22Rv1 (cell line): ENCODE measurements around the gene PPARD.
"Not testable (repeated sequence)": the region's sequence is repeated elsewhere in the genome, so short reads cannot be mapped to it uniquely, and the experiment has no call there.

ENCODE experiments used
- H3K27ac ChIP-seq: fragments of 450-650 bp; 2 replicates; pipeline ENCODE4 v1.5.1; 2017
- ZFX ChIP-seq: fragments of 450-650 bp; IDR thresholded peaks from 2 replicates; pipeline ENCODE4 v1.6.1; 2017; ENCODE audit warnings: antibody characterized with exemption, borderline replicate concordance
- TF ChIP-seq, protein P1 (sequence below): fragments of 450-650 bp; IDR thresholded peaks from 2 replicates; pipeline ENCODE4 v1.5.1; 2017; ENCODE audit warnings: mild to moderate bottlenecking

Gene PPARD

DNA sequence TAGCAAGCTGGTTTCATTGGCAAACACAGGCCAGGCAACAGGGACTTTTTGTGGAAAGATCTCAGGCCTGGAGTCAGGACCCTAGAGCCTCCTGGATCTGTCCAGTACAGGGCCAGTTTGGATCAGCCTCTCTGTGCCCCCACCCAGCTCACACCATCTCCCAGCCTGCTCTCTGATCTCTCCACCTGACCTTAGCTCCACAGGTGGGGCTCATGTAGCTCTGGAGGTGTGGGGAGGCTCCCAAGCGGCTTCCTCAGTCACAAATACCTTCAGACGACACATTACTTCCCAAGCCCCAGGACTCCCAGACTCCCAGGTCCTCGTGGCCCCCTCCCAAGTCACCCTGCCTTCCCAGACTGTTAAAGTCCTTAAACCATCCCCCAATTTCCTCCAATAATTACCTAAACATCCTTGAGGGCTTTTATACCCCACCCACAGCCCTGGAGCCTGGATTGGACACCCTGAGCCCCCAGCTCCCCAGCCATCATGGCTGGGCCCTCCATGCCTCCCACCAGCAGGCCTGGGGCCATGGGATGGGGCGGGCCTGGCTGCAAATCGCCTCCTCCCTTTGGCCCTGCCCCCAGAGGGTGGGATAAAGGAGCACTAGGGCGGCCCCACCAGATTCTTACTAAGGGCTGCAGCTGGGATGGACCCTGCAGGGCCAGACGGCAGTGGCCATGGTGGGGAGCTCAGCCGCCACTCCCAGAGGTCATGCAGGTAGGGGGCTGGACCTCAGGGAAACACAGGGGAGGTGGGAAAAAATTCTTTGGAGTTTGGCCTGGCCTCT is 93.9 kb downstream of the PPARD start:
- H3K27ac ChIP-seq: no peak overlapping the region
- TF ChIP-seq ZFX: no peak
- TF ChIP-seq, protein P1, sequence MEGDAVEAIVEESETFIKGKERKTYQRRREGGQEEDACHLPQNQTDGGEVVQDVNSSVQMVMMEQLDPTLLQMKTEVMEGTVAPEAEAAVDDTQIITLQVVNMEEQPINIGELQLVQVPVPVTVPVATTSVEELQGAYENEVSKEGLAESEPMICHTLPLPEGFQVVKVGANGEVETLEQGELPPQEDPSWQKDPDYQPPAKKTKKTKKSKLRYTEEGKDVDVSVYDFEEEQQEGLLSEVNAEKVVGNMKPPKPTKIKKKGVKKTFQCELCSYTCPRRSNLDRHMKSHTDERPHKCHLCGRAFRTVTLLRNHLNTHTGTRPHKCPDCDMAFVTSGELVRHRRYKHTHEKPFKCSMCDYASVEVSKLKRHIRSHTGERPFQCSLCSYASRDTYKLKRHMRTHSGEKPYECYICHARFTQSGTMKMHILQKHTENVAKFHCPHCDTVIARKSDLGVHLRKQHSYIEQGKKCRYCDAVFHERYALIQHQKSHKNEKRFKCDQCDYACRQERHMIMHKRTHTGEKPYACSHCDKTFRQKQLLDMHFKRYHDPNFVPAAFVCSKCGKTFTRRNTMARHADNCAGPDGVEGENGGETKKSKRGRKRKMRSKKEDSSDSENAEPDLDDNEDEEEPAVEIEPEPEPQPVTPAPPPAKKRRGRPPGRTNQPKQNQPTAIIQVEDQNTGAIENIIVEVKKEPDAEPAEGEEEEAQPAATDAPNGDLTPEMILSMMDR: no peak

DNA sequence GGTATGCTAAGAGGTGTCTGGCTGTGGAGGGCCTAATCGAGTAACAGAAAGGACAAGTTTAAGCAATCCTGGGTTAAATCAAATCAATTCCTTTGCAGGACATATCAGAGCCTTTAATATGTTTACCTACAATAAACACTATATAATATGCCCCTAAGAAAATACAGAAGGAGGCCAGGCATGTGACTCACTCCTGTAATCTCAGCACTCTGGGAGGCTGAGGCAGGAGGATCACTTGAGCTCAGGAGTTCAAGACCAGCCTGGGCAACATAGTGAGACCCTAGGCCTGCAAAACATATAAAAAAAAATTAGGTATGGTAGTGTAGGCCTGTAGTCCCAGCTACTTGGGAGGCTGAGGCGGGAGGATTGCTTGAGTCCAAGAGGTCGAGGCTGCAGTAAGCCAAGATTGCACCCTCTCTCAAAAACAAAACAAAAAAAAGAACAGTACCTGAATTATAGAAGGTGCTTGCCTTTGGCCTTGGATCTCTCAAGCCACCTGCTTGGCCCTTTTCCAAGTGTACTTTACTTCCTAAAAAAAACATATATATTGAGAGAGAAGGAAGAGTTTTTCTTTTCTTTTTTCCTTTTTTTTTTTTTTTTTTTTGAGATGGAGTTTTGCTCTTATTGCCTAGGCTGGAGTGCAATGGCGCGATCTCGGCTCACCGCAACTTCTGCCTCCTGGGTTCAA is 96.2 kb downstream of the PPARD start:
- not testable (repeated sequence) for H3K27ac ChIP-seq

DNA sequence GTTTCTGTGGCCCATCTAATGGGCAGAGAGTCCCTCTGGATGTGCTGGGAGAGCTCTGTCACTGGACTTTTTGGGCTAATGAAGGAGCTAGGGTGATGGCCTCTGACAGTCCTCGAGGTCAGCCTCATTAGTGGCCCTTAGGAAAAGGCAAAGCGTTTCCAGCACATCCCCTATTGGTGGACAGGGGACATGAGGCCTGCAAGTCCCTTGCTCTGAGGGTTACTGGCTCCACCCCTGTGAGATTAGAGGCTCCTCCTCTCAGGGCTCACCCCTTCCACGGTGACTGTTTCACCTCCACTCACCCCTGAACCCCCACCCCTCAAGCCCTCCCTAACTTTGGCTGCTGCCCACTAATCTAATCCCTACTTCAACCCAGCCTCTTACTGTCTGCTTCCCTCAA is 97.0 kb downstream of the PPARD start:
- no peak overlapping the region for H3K27ac ChIP-seq
- no peak for TF ChIP-seq ZFX
- TF ChIP-seq, protein P1: no peak

DNA sequence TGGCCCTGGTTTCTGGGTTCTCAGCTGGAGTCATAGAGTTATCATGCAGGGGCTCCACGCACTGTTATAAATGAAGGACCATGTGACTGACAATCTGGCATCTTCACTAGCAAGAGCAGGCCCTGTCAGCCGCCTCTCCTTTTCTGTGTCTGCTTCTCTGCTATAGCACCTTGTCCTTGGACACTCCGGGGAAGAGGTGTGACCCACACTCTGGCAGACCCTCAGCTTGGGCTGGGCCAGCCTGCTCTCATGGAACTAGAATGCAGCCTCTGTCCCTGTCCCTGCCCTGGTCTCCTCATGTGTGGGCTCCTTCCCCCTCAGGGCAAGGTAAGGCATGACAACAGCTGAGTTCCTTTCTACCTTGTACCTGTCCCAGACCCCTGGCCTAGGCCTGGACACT is 98.8 kb downstream of the PPARD start:
- no peak overlapping the region for H3K27ac ChIP-seq
- TF ChIP-seq, protein P1: no peak
- no peak for TF ChIP-seq ZFX

DNA sequence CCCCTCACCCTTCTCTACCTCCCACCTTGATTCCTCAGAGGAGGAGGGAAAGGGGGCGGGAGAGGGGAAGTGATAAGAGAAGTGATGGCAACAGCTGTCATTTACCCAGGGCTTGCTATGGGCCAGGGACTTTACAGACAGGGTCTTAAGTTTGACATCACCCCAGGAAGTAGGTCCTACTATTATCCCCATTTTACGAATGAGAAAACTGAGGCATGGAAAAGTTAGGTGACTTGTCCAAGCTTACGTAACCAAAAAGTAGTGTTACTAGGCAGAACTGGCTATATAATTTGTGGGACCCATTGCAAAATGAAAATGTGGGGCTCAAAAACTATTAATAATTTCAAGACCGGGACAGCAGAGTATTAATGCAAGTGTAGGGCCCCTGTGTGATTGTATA is 99.3 kb downstream of the PPARD start:
- TF ChIP-seq, protein P1: no peak
- no peak for TF ChIP-seq ZFX
- no peak overlapping the region for H3K27ac ChIP-seq

DNA sequence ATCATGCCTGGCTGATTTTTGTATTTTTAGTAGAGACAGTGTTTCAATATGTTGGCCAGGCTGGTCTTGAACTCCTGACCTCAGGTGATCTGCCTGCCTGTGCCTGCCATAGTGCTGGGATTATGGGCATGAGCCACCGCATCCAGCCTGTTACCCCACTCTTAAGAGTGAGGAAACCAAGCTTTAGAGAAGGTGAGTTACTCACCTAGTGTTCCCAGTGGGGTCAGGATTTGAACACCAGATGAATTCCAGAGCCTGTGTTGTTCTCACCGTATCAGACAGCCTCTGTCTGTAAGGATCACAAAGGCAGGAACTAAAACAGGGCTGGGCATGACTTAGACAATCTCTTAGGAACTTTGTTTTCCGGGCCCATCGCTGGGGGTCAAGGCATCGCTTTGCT is 100.3 kb downstream of the PPARD start:
- TF ChIP-seq ZFX: no peak
- TF ChIP-seq, protein P1: no peak
- H3K27ac ChIP-seq: no peak overlapping the region

DNA sequence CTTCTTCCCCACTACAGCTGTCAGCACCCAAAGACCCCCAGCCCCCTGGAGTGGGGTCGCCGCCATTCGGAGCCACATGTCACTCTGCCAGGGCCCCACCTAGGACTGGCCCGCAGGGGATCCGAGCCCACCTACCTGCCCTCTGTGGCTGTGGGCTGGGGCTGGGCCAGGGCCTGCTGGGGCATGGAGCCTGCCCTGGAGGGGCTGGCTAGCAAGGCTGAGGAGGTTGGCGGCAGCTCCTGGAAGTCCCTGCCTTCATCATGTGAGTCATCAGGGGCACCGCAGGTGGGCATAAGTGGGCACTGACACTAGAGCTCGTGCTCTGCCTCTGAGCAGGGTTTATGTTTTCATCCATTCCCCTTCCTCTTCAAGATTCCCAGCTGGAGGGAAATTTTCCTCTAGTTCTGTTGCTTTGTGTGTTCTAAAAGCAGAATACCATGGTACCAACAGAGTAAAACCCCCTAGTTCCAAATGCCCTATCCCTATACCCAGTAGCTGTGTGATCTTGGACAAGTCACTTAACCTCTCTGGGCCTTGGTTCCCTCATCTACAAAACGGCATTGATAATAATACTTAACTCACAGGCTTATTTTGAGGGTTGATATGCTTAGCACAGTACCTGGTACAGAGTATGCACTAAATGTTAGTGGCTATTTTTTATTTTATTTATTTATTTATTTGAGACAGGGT is 101.1 kb downstream of the PPARD start:
- TF ChIP-seq, protein P1: no peak
- TF ChIP-seq ZFX: no peak
- no peak overlapping the region for H3K27ac ChIP-seq
